PC-3 (cell line): Measurements from ENCODE around the gene PHAX. TPM values are rescaled to one million over a fixed set of nuclear protein-coding genes. Genes with fewer than 3 reads are reported as not detected.
A peak's percentile ranks its signal among the peaks of the same experiment; 100 is the strongest.
"Not testable (repeated sequence)": the region's sequence is repeated elsewhere in the genome, so short reads cannot be mapped to it uniquely, and the experiment has no call there.

ENCODE experiments used
- ATAC-seq: fragments of 200-7000 bp; cut with Tn5 transposase; 2 replicates; pipeline ENCODE4 v1.9.1; 2020; ENCODE audit warnings: mild to moderate bottlenecking, moderate library complexity
- Bru-seq: library from RNA; stranded (reverse); fragments of 400-500 nt; gene quantifications from one replicate; lab custom pipeline; 2021; lab: Mats Ljungman, UMichigan
- BruChase-seq, 2 experiments: library from RNA; stranded (reverse); fragments of 400-500 nt; gene quantifications; one replicate each; lab custom pipeline; 2021; lab: Mats Ljungman, UMichigan
- BruUV-seq: library from RNA; stranded (reverse); fragments of 400-500 nt; replicated peaks from 2 replicates; lab custom pipeline; 2021; lab: Mats Ljungman, UMichigan
- CTCF ChIA-PET: fragments of 300-600 bp; sonication (Branson Sonifier 250); formaldehyde crosslinking; loops from one replicate; lab custom pipeline; 2022; ENCODE audit warnings: antibody characterized with exemption; lab: Charles Lee
- POLR2A ChIA-PET: fragments of 300-600 bp; sonication (Branson Sonifier 250); formaldehyde crosslinking; loops from one replicate; lab custom pipeline; 2022; ENCODE audit warnings: antibody characterized with exemption; ENCODE audit not compliant: unreplicated experiment; lab: Charles Lee
- DNase-seq: peaks from one replicate; pipeline ENCODE4 v3.0.0-alpha.2; 2015
- H2AFZ ChIP-seq: fragments of 300-600 bp; sonication (generic); 2 replicates; pipeline ENCODE4 v1.6.0; 2016; ENCODE audit warnings: antibody characterized with exemption, low read length
- H3F3A ChIP-seq: fragments of 300-600 bp; sonication (generic); one replicate; pipeline ENCODE4 v1.6.0; 2017; ENCODE audit warnings: antibody characterized with exemption, low read length, control low read depth, mild to moderate bottlenecking; ENCODE audit not compliant: unreplicated experiment
- H3K27ac ChIP-seq: fragments of 300-600 bp; sonication (generic); 2 replicates; pipeline ENCODE4 v1.5.1; 2016; ENCODE audit warnings: mild to moderate bottlenecking, low read length
- H3K27me3 ChIP-seq: fragments of 300-600 bp; sonication (generic); 2 replicates; pipeline ENCODE4 v1.6.1; 2016; ENCODE audit warnings: low read length, mixed read lengths
- H3K36me3 ChIP-seq: fragments of 300-600 bp; sonication (generic); 2 replicates; pipeline ENCODE4 v1.6.1; 2016; ENCODE audit warnings: low read depth, mixed run types, low read length, mixed read lengths
- H3K4me1 ChIP-seq: fragments of 300-600 bp; sonication (generic); 2 replicates; pipeline ENCODE4 v1.5.1; 2016; ENCODE audit warnings: low read length; ENCODE audit not compliant: insufficient read depth
- H3K4me2 ChIP-seq: fragments of 300-600 bp; sonication (generic); 2 replicates; pipeline ENCODE4 v1.6.0; 2016; ENCODE audit warnings: low read length
- H3K4me3 ChIP-seq: fragments of 300-600 bp; sonication (generic); 2 replicates; pipeline ENCODE4 v1.5.1; 2016; ENCODE audit warnings: mild to moderate bottlenecking, low read length, mixed read lengths
- H3K79me2 ChIP-seq: fragments of 300-600 bp; sonication (generic); 2 replicates; pipeline ENCODE4 v1.6.1; 2017; ENCODE audit warnings: low read length, mixed read lengths
- H3K9ac ChIP-seq: fragments of 300-600 bp; sonication (generic); 2 replicates; pipeline ENCODE4 v1.6.0; 2016; ENCODE audit warnings: mild to moderate bottlenecking, low read length
- H3K9me2 ChIP-seq: fragments of 300-600 bp; sonication (generic); replicated peaks from 2 replicates; pipeline ENCODE4 v1.6.1; 2016; ENCODE audit warnings: mixed run types, low read length, mixed read lengths
- H3K9me3 ChIP-seq: fragments of 300-600 bp; sonication (generic); 2 replicates; pipeline ENCODE4 v1.6.1; 2016; ENCODE audit warnings: low read length, mixed read lengths
- H4K20me1 ChIP-seq: fragments of 300-600 bp; sonication (generic); 2 replicates; pipeline ENCODE4 v1.6.1; 2016; ENCODE audit warnings: low read length, mixed read lengths
- CTCF ChIP-seq: fragments of 300-600 bp; sonication (generic); conservative IDR thresholded peaks from 2 replicates; pipeline ENCODE4 v1.5.1; 2017; ENCODE audit warnings: antibody characterized with exemption, low read depth, mild to moderate bottlenecking, low read length
- EZH2 ChIP-seq: fragments of 300-600 bp; sonication (generic); IDR thresholded peaks from one replicate; pipeline ENCODE4 v1.6.1; 2017; ENCODE audit warnings: antibody characterized with exemption, mild to moderate bottlenecking, low read length; ENCODE audit not compliant: unreplicated experiment
- EZH2phosphoT487 ChIP-seq: fragments of 300-600 bp; sonication (generic); IDR thresholded peaks from 2 replicates; pipeline ENCODE4 v1.6.1; 2018; ENCODE audit warnings: mild to moderate bottlenecking, antibody characterized with exemption, low read length, borderline replicate concordance
- intact Hi-C: fragments of 100-400 bp; cut with micrococcal nuclease; formaldehyde crosslinking; loops from 2 replicates; pipeline ENCODE4 v1.9.0; 2023
- long read RNA-seq: library from polyadenylated mRNA; unstranded; transcript quantifications from one replicate; pipeline ENCODE4 v2.0.0, GENCODE V29; 2021; ENCODE audit not compliant: unreplicated experiment
- total RNA-seq: library from RNA; depleted of rRNA; stranded (reverse); fragments of >200 nt; gene quantifications from 2 replicates; pipeline ENCODE4 v1.2.3, GENCODE V29; 2014; rRNA removed

Gene PHAX
- 34.4 and 40.3 TPM in 2 replicates for total RNA-seq
- percentile 89 among the genes with signal in this experiment for Bru-seq, nascent RNA
- BruChase-seq, experiment 1, labeled RNA remaining after a 6-hour chase: percentile 89 among the genes with signal in this experiment
- percentile 87 among the genes with signal in this experiment for BruChase-seq, experiment 2, labeled RNA remaining after a 2-hour chase
- long read RNA-seq, full-length matches to known transcripts: 51 of 93 reads
- long read RNA-seq, partial matches to known transcripts: 14 of 93 reads
- long read RNA-seq, other reads (novel, unspliced or antisense): 28 of 93 reads

- intact Hi-C loops: loop anchor here (2.0 kb wide), 1 partner anchor 176 kb away; the partner anchor contains the start of gene LMNB1
These were observed at the start of gene PHAX for GRCh38 chr5:126600631-126601511. TSS of gene PHAX (plus strand) at chr5:126600947. CDS start at chr5:126600963, 16 bp downstream.

DNA sequence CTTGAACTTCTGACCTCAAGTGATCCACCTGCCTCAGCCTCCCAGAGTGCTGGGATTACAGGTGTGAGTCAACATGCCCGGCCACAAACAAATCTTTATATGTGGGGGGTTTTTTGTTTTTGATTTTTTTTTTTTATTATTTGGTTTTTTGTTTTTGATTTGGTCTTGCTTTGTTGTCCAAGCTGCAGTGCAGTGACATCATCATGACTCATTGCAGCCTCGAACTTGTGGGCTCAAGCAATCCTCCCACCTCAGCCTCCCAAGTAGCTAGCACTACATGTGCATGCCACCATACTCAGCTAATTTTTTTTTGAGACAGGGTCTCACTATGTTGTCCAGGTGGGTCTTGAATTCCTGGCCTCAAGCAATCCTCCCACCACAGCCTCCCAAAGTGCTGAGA, 48.1 kb upstream of the PHAX start:
- no peak for DNase-seq
- no peak for ATAC-seq
- H3K4me1 ChIP-seq: no peaks in the 10 kb centered on the region
- intact Hi-C loops: no loop called here
- TF ChIP-seq EZH2 (no peak), CTCF (no peak), EZH2phosphoT487 (no peak)
- H3K9ac ChIP-seq: no peak overlapping the region
- H3K4me2 ChIP-seq: no peak overlapping the region
- no peaks in the 10 kb centered on the region for H4K20me1 ChIP-seq
- no peaks in the 10 kb centered on the region for H3F3A ChIP-seq
- H3K9me2 ChIP-seq: no peaks in the 10 kb centered on the region
- CTCF ChIA-PET: no interaction called here
- H3K36me3 ChIP-seq: peaks cover 19% of the 10 kb centered on the region; the same call in 1 of the 2 replicates
- H3K79me2 ChIP-seq: no peaks in the 10 kb centered on the region
- POLR2A ChIA-PET: no interaction called here
- no peak overlapping the region for H2AFZ ChIP-seq
- H3K9me3 ChIP-seq: no peaks in the 10 kb centered on the region
- no peak overlapping the region for H3K4me3 ChIP-seq
- no peak overlapping the region for H3K27ac ChIP-seq
- BruUV-seq: no TSS peak
- no peaks in the 10 kb centered on the region for H3K27me3 ChIP-seq

More at GRCh38 chr5:126600631-126601511, at the start of gene PHAX:
- H3K4me1 ChIP-seq: peaks cover 23% of the 10 kb centered on the region
- H3K9ac ChIP-seq: peak within 1 kb of the TSS; percentile 91
- DNase-seq (peak; percentile 76), ATAC-seq (peak; percentile 88)
- ChIA-PET CTCF (no interaction called here), POLR2A (interaction anchor here (0.6 to 0.7 kb wide), 2 partner anchors 247 to 1285 kb away, joined by 5 to 9 read pairs; no protein-coding TSS in a partner anchor)
- no peaks in the 10 kb centered on the region for H3K9me2 ChIP-seq
- peak within 1 kb of the TSS; percentile 88 for H2AFZ ChIP-seq
- no peaks in the 10 kb centered on the region for H3K27me3 ChIP-seq
- no peaks in the 10 kb centered on the region for H3K9me3 ChIP-seq
- H3F3A ChIP-seq: peaks cover 3% of the 10 kb centered on the region
- peak within 1 kb of the TSS; percentile 99 for H3K4me3 ChIP-seq
- peaks cover 50% of the 10 kb centered on the region for H3K79me2 ChIP-seq
- peak within 1 kb of the TSS; percentile 49 for H3K27ac ChIP-seq
- TF ChIP-seq EZH2: no peak
- TF ChIP-seq CTCF: peak; percentile 62
- peaks cover 14% of the 10 kb centered on the region; the same call in 1 of the 2 replicates for H4K20me1 ChIP-seq
- no TSS peak for BruUV-seq
- H3K4me2 ChIP-seq: peak within 1 kb of the TSS; percentile 90
- H3K36me3 ChIP-seq: peaks cover 10% of the 10 kb centered on the region

DNA sequence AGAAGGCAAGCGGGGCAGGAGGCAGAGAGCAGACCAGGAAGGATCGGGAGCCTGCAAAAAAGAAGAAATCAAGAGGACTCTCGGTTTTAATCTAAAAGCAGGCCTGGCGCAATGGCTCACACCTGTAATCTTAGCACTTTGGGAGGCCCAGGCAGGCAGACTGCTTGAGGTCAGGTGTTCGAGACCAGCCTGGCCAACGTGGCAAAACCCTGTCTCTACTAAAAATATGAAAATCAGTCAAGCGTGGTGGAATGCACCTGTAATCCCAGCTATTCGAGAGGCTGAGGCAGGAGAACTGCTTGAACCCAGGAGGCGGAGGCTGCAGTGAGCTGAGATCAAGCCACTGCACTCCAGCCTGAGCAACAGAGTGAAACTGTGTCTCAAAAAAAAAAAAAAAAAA, 45.6 kb upstream of the PHAX start:
- H3K4me2 ChIP-seq, H3K27ac ChIP-seq, H2AFZ ChIP-seq, DNase-seq, intact Hi-C loops, H3K27me3 ChIP-seq, H4K20me1 ChIP-seq, H3K4me3 ChIP-seq, BruUV-seq, H3K79me2 ChIP-seq, CTCF ChIA-PET, POLR2A ChIA-PET, H3K9ac ChIP-seq, H3F3A ChIP-seq, ATAC-seq, H3K4me1 ChIP-seq, H3K9me2 ChIP-seq, H3K9me3 ChIP-seq: not testable (repeated sequence)
- H3K36me3 ChIP-seq: peaks cover 15% of the 10 kb centered on the region; the same call in 1 of the 2 replicates
